Brain microvascular endothelial cell (primary cell): ENCODE measurements around the gene GLTP.

Source experiments
- DNase-seq: peaks from one replicate; pipeline ENCODE4 v3.0.0-alpha.2; 2020
- H3K27ac ChIP-seq: fragments of 250-450 bp; sonication (Bioruptor Pico); 2 replicates; pipeline ENCODE4 v1.5.1; 2020; ENCODE audit warnings: mild to moderate bottlenecking, moderate library complexity
- H3K27me3 ChIP-seq: fragments of 250-450 bp; sonication (Bioruptor Pico); replicated peaks from 2 replicates; pipeline ENCODE4 v1.5.1; 2020; ENCODE audit warnings: mild to moderate bottlenecking
- H3K36me3 ChIP-seq: fragments of 250-450 bp; sonication (Bioruptor Pico); replicated peaks from 2 replicates; pipeline ENCODE4 v1.5.1; 2020; ENCODE audit warnings: mild to moderate bottlenecking
- H3K4me3 ChIP-seq: 2 replicates; pipeline ENCODE4 v1.5.1; 2011; ENCODE audit warnings: low read depth, mild to moderate bottlenecking, control low read depth, low read length, moderate library complexity
- CTCF ChIP-seq: IDR thresholded peaks from 2 replicates; pipeline ENCODE4 v1.5.1; 2011; ENCODE audit warnings: low read depth, mild to moderate bottlenecking, moderate library complexity, low read length, control low read depth, inconsistent platforms; ENCODE audit errors: missing control alignments
- in situ Hi-C: cut with HindIII; loops from 2 replicates; pipeline ENCODE4 v1.10.0; 2017; ENCODE audit warnings: low sequenced_read_pairs, low pct_ligation_motif_present

Gene GLTP

GRCh38 chr12:109919456-109919855, 39.1 kb upstream of the GLTP start:
- Histone ChIP-seq H3K4me3 (no peak overlapping the region), H3K36me3 (peaks cover 30% of the 10 kb centered on the region), H3K27me3 (no peaks in the 10 kb centered on the region), H3K27ac (no peak overlapping the region)
- in situ Hi-C loops: no loop called here
- TF ChIP-seq CTCF: no peak
- DNase-seq: peak; percentile 20

GRCh38 chr12:109916045-109916444, 35.7 kb upstream of the GLTP start:
- Histone ChIP-seq H3K27me3 (no peaks in the 10 kb centered on the region), H3K27ac (no peak overlapping the region), H3K36me3 (peaks cover 39% of the 10 kb centered on the region), H3K4me3 (no peak overlapping the region)
- no peak for DNase-seq
- in situ Hi-C loops: no loop called here
- TF ChIP-seq CTCF: no peak

GRCh38 chr12:109915171-109916040, 35.1 kb upstream of the GLTP start:
- TF ChIP-seq CTCF: no peak
- DNase-seq: no peak
- Histone ChIP-seq H3K27ac (no peak overlapping the region), H3K27me3 (no peaks in the 10 kb centered on the region), H3K36me3 (peaks cover 43% of the 10 kb centered on the region), H3K4me3 (no peak overlapping the region)
- in situ Hi-C loops: no loop called here

GRCh38 chr12:109914461-109914860, 34.1 kb upstream of the GLTP start:
- no peak for DNase-seq
- Histone ChIP-seq H3K27ac (no peak overlapping the region), H3K4me3 (no peak overlapping the region), H3K27me3 (no peaks in the 10 kb centered on the region), H3K36me3 (peaks cover 43% of the 10 kb centered on the region)
- in situ Hi-C loops: no loop called here
- TF ChIP-seq CTCF: no peak

GRCh38 chr12:109912855-109913321, 32.5 kb upstream of the GLTP start:
- Histone ChIP-seq H3K4me3 (no peak overlapping the region), H3K36me3 (peaks cover 50% of the 10 kb centered on the region), H3K27ac (no peak overlapping the region), H3K27me3 (no peaks in the 10 kb centered on the region)
- no peak for DNase-seq
- in situ Hi-C loops: no loop called here
- no peak for TF ChIP-seq CTCF
